Natural killer cell (primary cell): Measurements from ENCODE around the gene SEC24B. TPM values are rescaled to one million over a fixed set of nuclear protein-coding genes. Genes with fewer than 3 reads are reported as not detected.
"Not testable (repeated sequence)": the region's sequence is repeated elsewhere in the genome, so short reads cannot be mapped to it uniquely, and the experiment has no call there.

Experiments
- ATAC-seq, 3 donors: fragments of 150-1000 bp in 2 of 3; fragments of 200-7000 bp in 1 of 3; cut with Tn5 transposase; 1 replicate in 1 of 3; 2 replicates in 2 of 3; pipeline ENCODE4 v1.10.0; 2021; ENCODE audit warnings: mild to moderate bottlenecking in 2 of 3, moderate library complexity in 2 of 3
- DNase-seq, 2 donors: peaks; one replicate each; pipeline versions ENCODE4 v3.0.0 to v3.0.0-alpha.2; 2013 to 2021; ENCODE audit warnings: mixed read lengths in 1 of 2
- H3K27ac ChIP-seq: one replicate; pipeline ENCODE4 v1.5.1; 2013; ENCODE audit warnings: mild to moderate bottlenecking, low read length
- H3K27me3 ChIP-seq: one replicate; pipeline ENCODE4 v1.6.1; 2013; ENCODE audit warnings: low read length; ENCODE audit not compliant: control insufficient read depth, insufficient read depth
- H3K36me3 ChIP-seq: one replicate; pipeline ENCODE4 v1.6.1; 2013; ENCODE audit warnings: low read length; ENCODE audit not compliant: control insufficient read depth, insufficient read depth
- H3K4me1 ChIP-seq: one replicate; pipeline ENCODE4 v1.6.1; 2013; ENCODE audit warnings: low read length; ENCODE audit not compliant: control insufficient read depth, insufficient read depth
- H3K4me3 ChIP-seq: one replicate; pipeline ENCODE4 v1.5.1; 2013; ENCODE audit warnings: low read length
- H3K9me3 ChIP-seq: one replicate; pipeline ENCODE4 v1.6.1; 2013; ENCODE audit warnings: low read length; ENCODE audit not compliant: control insufficient read depth, insufficient read depth
- H3K27ac Mint-ChIP-seq, 2 donors: one replicate each; pipeline ENCODE4 v1.8.0; 2022; ENCODE audit warnings: mild to moderate bottlenecking in 2 of 2, mixed read lengths in 2 of 2, moderate library complexity in 1 of 2
- H3K27me3 Mint-ChIP-seq, 2 donors: one replicate each; pipeline ENCODE4 v1.8.0; 2022; ENCODE audit warnings: low read depth in 2 of 2, mixed read lengths in 2 of 2
- H3K36me3 Mint-ChIP-seq: one replicate; pipeline ENCODE4 v1.8.0; 2022; ENCODE audit warnings: mixed read lengths
- H3K4me1 Mint-ChIP-seq, 2 donors: one replicate each; pipeline ENCODE4 v1.8.0; 2022; ENCODE audit warnings: mixed read lengths in 2 of 2
- H3K4me3 Mint-ChIP-seq: one replicate; pipeline ENCODE4 v1.8.0; 2022; ENCODE audit warnings: mild to moderate bottlenecking, moderate library complexity, mixed read lengths
- H3K9me3 Mint-ChIP-seq, 2 donors: one replicate each; pipeline ENCODE4 v1.8.0; 2022; ENCODE audit warnings: mixed read lengths in 2 of 2
- CTCF ChIP-seq: fragments of 200-600 bp; IDR thresholded peaks from one replicate; pipeline ENCODE4 v1.8.0; 2022; ENCODE audit warnings: antibody characterized with exemption
- WGBS: methylation state at CpG from one replicate; pipeline ENCODE4 v1.1.7; 2013; ENCODE audit warnings: missing lambda C conversion rate; ENCODE audit not compliant: insufficient coverage; 5-methylcytosine and 5-hydroxymethylcytosine counted together
- intact Hi-C: fragments of 100-400 bp; cut with micrococcal nuclease; formaldehyde crosslinking; loops from one replicate; pipeline ENCODE4 v1.14.2; 2022
- total RNA-seq, 4 donors: library from RNA; stranded (reverse); fragments of 120-200 nt in 1 of 4; gene quantifications; one replicate each; pipeline versions ENCODE4 v1.2.3 to v1.2.4, GENCODE V29; 2013 to 2022

The SEC24B gene
- total RNA-seq, 3 donors from 2014 or later (not counting 1 experiment from before 2014, with no cell fraction given) = 38.6 to 43.9 (median 40.7) TPM

GRCh38 chr4:109444182-109444844, 10.7 kb downstream of the SEC24B start:
- intact Hi-C loops = no loop called here
- H3K4me3 ChIP-seq = no peak overlapping the region

DNA sequence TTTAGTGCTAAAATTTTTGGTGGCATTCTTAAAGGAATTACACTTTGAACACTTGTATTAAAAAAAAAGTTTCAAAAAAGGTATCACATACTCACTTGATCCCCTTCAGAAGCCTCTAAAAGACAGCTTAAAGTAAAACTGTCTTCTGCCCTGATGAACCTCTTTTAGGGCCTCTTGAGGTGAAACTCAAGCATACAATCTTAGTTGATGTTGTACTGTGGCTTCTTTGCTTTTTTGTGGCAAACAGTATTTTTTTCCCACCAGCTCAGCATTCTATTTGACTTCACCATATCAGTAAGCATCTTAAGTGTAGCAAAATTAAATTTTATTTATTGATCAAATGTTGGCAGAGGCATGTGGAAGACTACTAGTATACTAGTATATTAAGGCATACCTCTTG, 13.7 kb downstream of the SEC24B start:
- TF ChIP-seq CTCF = no peak
- no peaks in the 10 kb centered on the region for H3K36me3 Mint-ChIP-seq
- Histone ChIP-seq H3K4me1 (no peaks in the 10 kb centered on the region), H3K9me3 (no peaks in the 10 kb centered on the region), H3K4me3 (no peak overlapping the region), H3K27me3 (no peaks in the 10 kb centered on the region), H3K27ac (no peak overlapping the region), H3K36me3 (peaks cover 21% of the 10 kb centered on the region)
- no peaks in the 10 kb centered on the region for H3K9me3 Mint-ChIP-seq
- no peak overlapping the region for H3K4me3 Mint-ChIP-seq
- H3K27ac Mint-ChIP-seq = peak overlapping the region in 1 of 2 donors; percentile 22
- intact Hi-C loops = no loop called here
- DNase-seq (no peak), ATAC-seq (no peak)
- H3K27me3 Mint-ChIP-seq = no peaks in the 10 kb centered on the region
- H3K4me1 Mint-ChIP-seq = peaks cover 66 to 67% of the 10 kb centered on the region in 2 donors

More at GRCh38 chr4:109444182-109444844, 10.7 kb downstream of the SEC24B start:
- H3K4me1 Mint-ChIP-seq = peaks cover 69 to 70% of the 10 kb centered on the region in 2 donors
- Histone ChIP-seq H3K27ac (no peak overlapping the region), H3K36me3 (peaks cover 5% of the 10 kb centered on the region), H3K4me1 (no peaks in the 10 kb centered on the region), H3K27me3 (no peaks in the 10 kb centered on the region), H3K9me3 (no peaks in the 10 kb centered on the region)
- no peaks in the 10 kb centered on the region for H3K9me3 Mint-ChIP-seq
- peak overlapping the region; percentile 0 to 16 for H3K27ac Mint-ChIP-seq
- no peaks in the 10 kb centered on the region for H3K27me3 Mint-ChIP-seq
- 40% methylated on average over 1 of the region's 2 CpGs for WGBS
- H3K36me3 Mint-ChIP-seq = no peaks in the 10 kb centered on the region
- DNase-seq (no peak), ATAC-seq (no peak)
- no peak overlapping the region for H3K4me3 Mint-ChIP-seq
- no peak for TF ChIP-seq CTCF

GRCh38 chr4:109451544-109452273, 18.1 kb downstream of the SEC24B start:
- Mint-ChIP-seq H3K36me3 (peaks cover 6% of the 10 kb centered on the region), H3K27me3 (no peaks in the 10 kb centered on the region), H3K4me1 (peaks cover 47 to 63% of the 10 kb centered on the region in 2 donors), H3K27ac (peak overlapping the region in 1 of 2 donors; percentile 1), H3K9me3 (peaks cover 0 to 3% of the 10 kb centered on the region in 2 donors), H3K4me3 (no peak overlapping the region)
- ATAC-seq (no peak), DNase-seq (no peak)
- H3K36me3 ChIP-seq = peaks cover 16% of the 10 kb centered on the region
- WGBS = 94% methylated on average over 1 of the region's 3 CpGs
- H3K27me3 ChIP-seq = no peaks in the 10 kb centered on the region
- H3K4me3 ChIP-seq = no peak overlapping the region
- no peaks in the 10 kb centered on the region for H3K4me1 ChIP-seq
- no peaks in the 10 kb centered on the region for H3K9me3 ChIP-seq
- H3K27ac ChIP-seq = no peak overlapping the region
- intact Hi-C loops = no loop called here
- no peak for TF ChIP-seq CTCF

DNA sequence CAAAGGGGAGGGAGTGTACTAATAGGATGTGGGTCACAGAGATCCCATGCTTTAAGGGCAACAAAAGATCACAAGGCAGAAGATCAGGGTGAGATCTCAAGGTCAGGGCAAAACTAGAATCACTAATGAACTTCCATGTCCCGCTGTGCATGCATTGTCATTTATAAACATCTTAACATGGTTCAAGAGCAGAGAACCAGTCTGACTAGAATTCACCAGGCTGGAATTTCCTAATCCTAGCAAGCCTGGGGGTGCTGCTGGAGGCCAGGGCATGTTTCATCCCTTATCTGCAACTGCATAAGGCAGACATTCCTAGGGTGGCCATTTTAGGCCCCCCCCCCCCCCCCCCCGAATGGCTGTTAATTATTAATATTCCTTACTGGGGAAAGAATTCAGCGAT, 19.5 kb downstream of the SEC24B start:
- H3K4me3 Mint-ChIP-seq, H3K9me3 Mint-ChIP-seq, intact Hi-C loops, H3K27ac Mint-ChIP-seq, H3K4me1 ChIP-seq, H3K36me3 Mint-ChIP-seq, H3K27me3 ChIP-seq, H3K9me3 ChIP-seq, ATAC-seq, DNase-seq, H3K27ac ChIP-seq, H3K27me3 Mint-ChIP-seq, H3K4me3 ChIP-seq: not testable (repeated sequence)
- WGBS = 96% methylated on average over 2 of the region's 3 CpGs
- peaks cover 16% of the 10 kb centered on the region for H3K36me3 ChIP-seq
- H3K4me1 Mint-ChIP-seq = peaks cover 42 to 61% of the 10 kb centered on the region in 2 donors
